ENCODE measurements around the gene OR51D1.

DNA sequence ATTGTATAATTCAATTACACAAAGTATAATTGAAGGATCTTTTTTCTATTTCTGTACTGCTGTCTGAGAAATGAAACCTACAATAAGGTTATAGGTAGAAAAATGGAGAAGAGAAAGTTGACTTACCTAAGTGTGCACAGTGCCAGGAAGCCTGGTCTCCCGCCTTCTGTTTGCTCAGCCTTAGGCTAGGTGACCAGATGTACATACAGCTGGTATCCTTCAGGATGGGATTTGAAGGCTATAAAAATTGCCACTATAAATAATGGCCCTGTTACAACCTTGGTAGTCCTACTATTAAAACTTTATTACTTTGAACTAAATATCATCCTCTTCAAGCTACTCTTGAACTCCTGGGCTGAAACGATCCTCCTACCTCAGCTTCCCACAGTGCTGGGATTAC, 40.7 kb downstream of the OR51D1 start:
- TF ChIP-seq POLR2A (IDR thresholded peaks at IDR 0.05), result no peak
- TF ChIP-seq, protein P1, sequence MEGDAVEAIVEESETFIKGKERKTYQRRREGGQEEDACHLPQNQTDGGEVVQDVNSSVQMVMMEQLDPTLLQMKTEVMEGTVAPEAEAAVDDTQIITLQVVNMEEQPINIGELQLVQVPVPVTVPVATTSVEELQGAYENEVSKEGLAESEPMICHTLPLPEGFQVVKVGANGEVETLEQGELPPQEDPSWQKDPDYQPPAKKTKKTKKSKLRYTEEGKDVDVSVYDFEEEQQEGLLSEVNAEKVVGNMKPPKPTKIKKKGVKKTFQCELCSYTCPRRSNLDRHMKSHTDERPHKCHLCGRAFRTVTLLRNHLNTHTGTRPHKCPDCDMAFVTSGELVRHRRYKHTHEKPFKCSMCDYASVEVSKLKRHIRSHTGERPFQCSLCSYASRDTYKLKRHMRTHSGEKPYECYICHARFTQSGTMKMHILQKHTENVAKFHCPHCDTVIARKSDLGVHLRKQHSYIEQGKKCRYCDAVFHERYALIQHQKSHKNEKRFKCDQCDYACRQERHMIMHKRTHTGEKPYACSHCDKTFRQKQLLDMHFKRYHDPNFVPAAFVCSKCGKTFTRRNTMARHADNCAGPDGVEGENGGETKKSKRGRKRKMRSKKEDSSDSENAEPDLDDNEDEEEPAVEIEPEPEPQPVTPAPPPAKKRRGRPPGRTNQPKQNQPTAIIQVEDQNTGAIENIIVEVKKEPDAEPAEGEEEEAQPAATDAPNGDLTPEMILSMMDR (IDR thresholded peaks at IDR 0.05), result no peak

Data from testis (tissue), 2 donors.